Spleen (tissue), 11 donors: ENCODE results near the gene MIDN. TPM values are rescaled to one million over a fixed set of nuclear protein-coding genes. Genes with fewer than 3 reads are reported as not detected.
A peak's percentile ranks its signal among the peaks of the same experiment; 100 is the strongest.

Experiments used
- DNase-seq: peaks from one replicate; pipeline ENCODE4 v3.0.0-alpha.2; 2020
- H3K27ac ChIP-seq, 8 donors: fragments of 200-600 bp; sonication (generic) in 7 of 8; 1 replicate in 4 of 8; 2 replicates in 4 of 8; pipeline versions ENCODE4 v1.5.0 to v1.8.0; 2016 to 2021; ENCODE audit warnings: inconsistent platforms in 4 of 8, mild to moderate bottlenecking in 4 of 8, moderate library complexity in 1 of 8
- H3K27me3 ChIP-seq, 7 donors: fragments of 200-600 bp; sonication (generic) in 6 of 7; replicated peaks in 1 of 7; 1 replicate in 4 of 7; 2 replicates in 3 of 7; pipeline versions ENCODE4 v1.5.0 to v1.8.0; 2016 to 2021; ENCODE audit warnings: inconsistent platforms in 3 of 7, mild to moderate bottlenecking in 1 of 7
- H3K36me3 ChIP-seq, 6 donors: fragments of 200-600 bp; sonication (generic) in 5 of 6; 1 replicate in 4 of 6; 2 replicates in 2 of 6; pipeline versions ENCODE4 v1.5.0 to v1.8.0; 2016 to 2021; ENCODE audit warnings: inconsistent platforms in 2 of 6
- H3K4me1 ChIP-seq, 6 donors: fragments of 200-600 bp; sonication (generic) in 5 of 6; 1 replicate in 3 of 6; 2 replicates in 3 of 6; pipeline versions ENCODE4 v1.5.0 to v1.8.0; 2016 to 2021; ENCODE audit warnings: inconsistent platforms in 3 of 6
- H3K4me3 ChIP-seq, 8 donors: fragments of 200-600 bp; sonication (generic) in 7 of 8; 1 replicate in 4 of 8; 2 replicates in 4 of 8; pipeline versions ENCODE4 v1.5.0 to v1.8.0; 2016 to 2021; ENCODE audit warnings: inconsistent platforms in 4 of 8, mild to moderate bottlenecking in 4 of 8, moderate library complexity in 2 of 8
- H3K9me3 ChIP-seq, 8 donors: fragments of 200-600 bp; sonication (generic) in 7 of 8; 1 replicate in 4 of 8; 2 replicates in 4 of 8; pipeline versions ENCODE4 v1.5.0 to v1.8.0; 2016 to 2021; ENCODE audit warnings: inconsistent platforms in 4 of 8
- POLR2A ChIP-seq, 3 donors: fragments of 450-650 bp; IDR thresholded peaks; one replicate each; pipeline ENCODE4 v1.5.1; 2017; ENCODE audit warnings: antibody characterized with exemption in 3 of 3, mild to moderate bottlenecking in 1 of 3
- POLR2AphosphoS5 ChIP-seq, 3 donors: sonication (generic); formaldehyde crosslinking; IDR thresholded peaks; one replicate each; pipeline ENCODE4 v1.5.1; 2017; ENCODE audit warnings: antibody characterized with exemption in 3 of 3
- WGBS, 5 donors: extraction: QIAGEN DNeasy Blood & Tissue Kit in 3 of 5; methylation state at CpG; one replicate each; pipeline versions ENCODE4 v1.1.5 to v1.1.7; 2013 to 2018; 5-methylcytosine and 5-hydroxymethylcytosine counted together
- intact Hi-C: fragments of 100-400 bp; cut with DNase I; formaldehyde crosslinking; loops from one replicate; pipeline ENCODE4 v1.15.0; 2023; ENCODE audit warnings: low total_unique reads
- polyA plus RNA-seq, 3 donors: library from polyadenylated mRNA; stranded (reverse); fragments of 200-250 nt; gene quantifications; one replicate each; pipeline ENCODE4 v1.2.1, GENCODE V29; 2013
- total RNA-seq, 7 donors: library from RNA; depleted of rRNA in 3 of 7; stranded (reverse); fragments of >200 nt in 3 of 7; fragmentation: NEBNext Ultra II Directional in 4 of 7; extraction: Animal tissue kit (Norgen Biotek cat#: 25700) in 4 of 7; gene quantifications; one replicate each; pipeline versions ENCODE4 v1.1.0 to v1.2.1, GENCODE V29; 2016 to 2021
- TF ChIP-seq, protein P1 (sequence below), 11 experiments: fragments of 200-600 bp in 7 of 11; fragments of 450-650 bp in 4 of 11; sonication (generic) in 4 of 11; IDR thresholded peaks in 8 of 11; conservative IDR thresholded peaks in 3 of 11; 1 replicate in 7 of 11; 2 replicates in 4 of 11; pipeline versions ENCODE4 v1.4.0 to v1.8.0; 2016 to 2021; ENCODE audit warnings: antibody characterized with exemption in 11 of 11, inconsistent platforms in 4 of 11, mild to moderate bottlenecking in 1 of 11
- donor health status: healthy with polysubstance abuse.
- donor health status: DM: no; HTN: no; CAD: no; lungs with moderate emphysema.
- donor health status: DM: no; HTN: no; CAD: no.
- donor health status: Bipolar disorder and iron deficiency.
- donor health status: healthy.
- donor health status: DM: no; HTN: no; CAD: no.
- donor health status: DM: yes; HTN: yes; CAD: no.

MIDN gene
- total and polyA plus RNA-seq, 10 donors: 16.5 to 223 (median 86.7) TPM

DNA sequence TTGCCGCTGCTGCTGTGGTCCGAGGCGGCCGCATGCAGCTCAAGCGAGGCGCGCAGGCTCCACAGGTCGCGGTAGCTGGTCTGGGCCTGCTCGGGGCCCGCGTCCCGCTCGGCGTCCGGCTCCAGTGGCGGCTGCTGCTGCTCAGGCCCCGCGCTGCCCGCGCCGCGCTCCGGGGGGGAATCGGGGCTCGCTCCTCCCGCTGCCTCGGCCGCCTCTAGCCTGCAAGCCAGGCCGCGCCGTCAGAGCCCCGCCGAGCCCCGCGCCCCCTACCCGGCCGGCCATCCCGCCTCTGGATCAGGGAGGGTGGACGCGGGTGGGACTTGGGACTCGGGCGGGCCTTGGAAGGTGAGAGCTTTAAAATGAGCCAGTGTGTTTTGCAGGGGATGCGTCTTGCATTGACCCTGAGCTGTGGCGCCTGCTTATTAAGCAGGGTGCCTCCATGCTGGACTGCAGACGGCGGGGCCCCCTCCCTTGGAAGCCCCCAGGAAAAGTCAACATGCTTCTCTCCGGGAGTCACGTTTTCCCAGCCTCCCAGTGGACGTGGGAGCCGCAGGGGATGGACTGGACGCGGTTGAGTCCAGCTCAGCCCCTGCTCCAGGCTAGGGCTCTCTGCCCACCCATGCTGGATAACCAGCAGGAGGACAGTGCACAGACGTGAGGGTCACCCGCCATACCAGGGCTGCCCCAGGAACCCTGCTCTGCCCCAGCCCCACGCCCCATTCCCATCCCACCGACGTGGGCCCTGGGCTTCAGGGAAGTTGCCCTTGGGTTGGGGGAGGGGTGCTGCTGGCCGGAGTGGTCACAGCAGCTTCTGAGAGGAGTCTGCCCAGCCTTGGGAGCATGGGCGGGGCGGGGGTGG is 18.2 kb upstream of the MIDN start:
- intact Hi-C loops: no loop called here
- TF ChIP-seq POLR2A (IDR thresholded peaks at IDR 0.05): no peak
- TF ChIP-seq POLR2AphosphoS5 (IDR thresholded peaks at IDR 0.05): peak in 1 of 3 donors; percentile 55
- H3K27ac ChIP-seq: no peak overlapping the region
- peaks cover 0 to 36% (median 31%) of the 10 kb centered on the region in 6 donors for H3K36me3 ChIP-seq
- H3K27me3 ChIP-seq: no peaks in the 10 kb centered on the region
- H3K4me3 ChIP-seq: no peak overlapping the region
- no peak for DNase-seq
- peaks cover 15 to 27% (median 20%) of the 10 kb centered on the region in 6 donors for H3K4me1 ChIP-seq
- H3K9me3 ChIP-seq: no peaks in the 10 kb centered on the region
- WGBS, 5 donors: 89 to 96% (median 92%) methylated on average over 20 to 61 of the region's 61 CpGs

DNA sequence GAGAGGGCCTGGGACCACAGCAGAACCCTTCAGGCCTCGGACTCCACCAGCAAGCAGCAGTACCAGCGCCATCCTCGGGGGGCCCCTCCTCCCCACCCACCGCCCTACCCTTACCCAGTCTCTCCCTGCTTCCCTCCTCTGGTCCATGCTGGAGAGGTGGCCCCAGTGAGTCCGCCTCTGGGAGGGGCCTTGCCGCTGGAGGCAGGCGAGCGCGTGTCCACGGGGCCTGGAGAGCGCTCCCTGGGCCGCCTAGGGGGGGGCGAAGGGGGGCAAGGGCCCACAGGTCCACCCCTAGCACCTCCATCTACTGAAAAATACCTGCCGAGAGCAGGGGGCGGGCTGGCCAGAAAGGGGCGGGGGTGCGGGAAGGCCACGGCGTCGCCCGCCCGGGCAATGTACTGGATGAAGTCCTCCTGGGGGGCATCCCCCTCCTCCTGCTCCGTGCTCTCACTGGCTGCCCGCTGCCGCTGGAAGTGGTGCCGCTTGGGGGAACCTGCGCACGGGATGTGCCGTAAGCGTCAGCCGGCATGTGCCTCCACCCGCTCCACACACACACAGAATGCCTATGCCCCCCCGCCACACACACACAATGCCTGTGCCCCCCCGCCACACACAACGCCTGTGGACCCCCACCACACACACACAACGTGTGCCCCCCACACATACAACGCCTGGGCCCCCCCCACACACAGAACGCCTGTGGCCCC is 17.4 kb upstream of the MIDN start:
- no peak overlapping the region for H3K27ac ChIP-seq
- H3K36me3 ChIP-seq: peaks cover 0 to 28% (median 24%) of the 10 kb centered on the region in 6 donors
- WGBS, 5 donors: 85 to 89% (median 86%) methylated on average over 24 to 38 of the region's 38 CpGs
- peaks cover 0 to 7% (median 0%) of the 10 kb centered on the region in 7 donors for H3K27me3 ChIP-seq
- DNase-seq: no peak
- no peaks in the 10 kb centered on the region for H3K9me3 ChIP-seq
- TF ChIP-seq POLR2A (IDR thresholded peaks at IDR 0.05) (no peak), POLR2AphosphoS5 (IDR thresholded peaks at IDR 0.05) (peak in 1 of 3 donors; percentile 30)
- TF ChIP-seq, protein P1, sequence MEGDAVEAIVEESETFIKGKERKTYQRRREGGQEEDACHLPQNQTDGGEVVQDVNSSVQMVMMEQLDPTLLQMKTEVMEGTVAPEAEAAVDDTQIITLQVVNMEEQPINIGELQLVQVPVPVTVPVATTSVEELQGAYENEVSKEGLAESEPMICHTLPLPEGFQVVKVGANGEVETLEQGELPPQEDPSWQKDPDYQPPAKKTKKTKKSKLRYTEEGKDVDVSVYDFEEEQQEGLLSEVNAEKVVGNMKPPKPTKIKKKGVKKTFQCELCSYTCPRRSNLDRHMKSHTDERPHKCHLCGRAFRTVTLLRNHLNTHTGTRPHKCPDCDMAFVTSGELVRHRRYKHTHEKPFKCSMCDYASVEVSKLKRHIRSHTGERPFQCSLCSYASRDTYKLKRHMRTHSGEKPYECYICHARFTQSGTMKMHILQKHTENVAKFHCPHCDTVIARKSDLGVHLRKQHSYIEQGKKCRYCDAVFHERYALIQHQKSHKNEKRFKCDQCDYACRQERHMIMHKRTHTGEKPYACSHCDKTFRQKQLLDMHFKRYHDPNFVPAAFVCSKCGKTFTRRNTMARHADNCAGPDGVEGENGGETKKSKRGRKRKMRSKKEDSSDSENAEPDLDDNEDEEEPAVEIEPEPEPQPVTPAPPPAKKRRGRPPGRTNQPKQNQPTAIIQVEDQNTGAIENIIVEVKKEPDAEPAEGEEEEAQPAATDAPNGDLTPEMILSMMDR (IDR thresholded peaks at IDR 0.05 in 8 of 11, conservative IDR thresholded peaks at IDR 0.05 in 3 of 11): no peak
- H3K4me3 ChIP-seq: no peak overlapping the region
- peaks cover 15 to 27% (median 20%) of the 10 kb centered on the region in 6 donors for H3K4me1 ChIP-seq
- intact Hi-C loops: no loop called here

DNA sequence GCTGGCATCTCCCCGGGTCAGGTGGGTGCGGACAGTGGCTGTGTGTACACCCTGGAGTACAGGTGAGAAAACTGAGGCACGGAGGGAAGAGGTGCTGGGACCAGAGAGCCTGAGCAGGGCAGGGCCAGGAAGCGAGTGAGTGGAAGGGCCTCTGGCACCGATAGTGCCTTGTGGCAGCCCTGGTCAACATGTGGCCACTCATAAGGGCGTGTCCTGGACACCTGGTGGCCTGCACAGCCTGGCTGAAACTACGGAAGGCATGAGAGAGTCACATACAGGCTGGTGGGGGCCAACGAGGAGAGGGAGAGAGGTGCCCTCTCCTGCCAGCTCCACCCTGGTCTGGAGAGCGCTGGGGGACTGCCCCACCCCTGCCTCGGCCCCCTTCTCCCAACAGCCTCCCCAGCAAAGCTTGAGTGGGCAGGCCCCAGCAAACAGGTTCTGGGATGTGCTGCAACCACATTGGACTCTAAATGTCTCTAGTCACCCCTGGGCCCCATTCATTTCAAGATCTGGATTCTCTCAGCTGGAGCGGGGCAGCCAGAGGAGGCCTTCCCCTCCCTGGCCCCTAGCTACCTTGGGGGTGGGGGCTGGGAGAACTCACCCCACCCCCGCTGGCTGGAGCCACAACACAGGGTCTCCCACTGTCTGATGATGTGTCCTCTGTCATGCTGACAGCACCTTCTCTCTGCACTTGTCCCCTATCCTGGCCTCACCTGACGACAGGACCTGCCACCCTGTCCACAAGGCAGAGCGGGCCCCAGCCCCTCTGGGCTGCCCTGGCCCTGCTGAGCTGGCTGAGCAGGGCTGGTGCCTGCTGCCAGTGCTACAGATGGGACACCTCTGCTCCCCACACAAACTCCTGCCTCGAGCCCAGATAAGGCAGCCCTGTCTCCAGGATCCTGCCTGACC is 16.4 kb upstream of the MIDN start:
- no peak for DNase-seq
- Histone ChIP-seq H3K4me3 (no peak overlapping the region), H3K27ac (peak overlapping the region in 5 of 8 donors; percentile 15 to 58 (median 46))

More for the DNA sequence above, 16.4 kb upstream of the MIDN start:
- Histone ChIP-seq H3K9me3 (no peaks in the 10 kb centered on the region), H3K27me3 (peaks cover 0 to 18% (median 7%) of the 10 kb centered on the region in 7 donors), H3K36me3 (peaks cover 0 to 18% (median 13%) of the 10 kb centered on the region in 6 donors), H3K4me1 (peaks cover 17 to 36% (median 22%) of the 10 kb centered on the region in 6 donors)
- intact Hi-C loops: no loop called here
- WGBS, 5 donors: 73 to 86% (median 76%) methylated on average over 10 to 15 of the region's 15 CpGs
- TF ChIP-seq, protein P1 (IDR thresholded peaks at IDR 0.05 in 8 of 11, conservative IDR thresholded peaks at IDR 0.05 in 3 of 11): no peak
- no peak for TF ChIP-seq POLR2AphosphoS5 (IDR thresholded peaks at IDR 0.05)
- TF ChIP-seq POLR2A (IDR thresholded peaks at IDR 0.05): no peak
